ENCODE measurements around the gene CMTM2. TPM values are rescaled to one million over a fixed set of nuclear protein-coding genes. Genes with fewer than 3 reads are reported as not detected.

Gene CMTM2
- total and polyA plus RNA-seq, 9 of the 15 experiments (the other 6 are each of a cell fraction or from before 2014, with no cell fraction given): not detected

DNA sequence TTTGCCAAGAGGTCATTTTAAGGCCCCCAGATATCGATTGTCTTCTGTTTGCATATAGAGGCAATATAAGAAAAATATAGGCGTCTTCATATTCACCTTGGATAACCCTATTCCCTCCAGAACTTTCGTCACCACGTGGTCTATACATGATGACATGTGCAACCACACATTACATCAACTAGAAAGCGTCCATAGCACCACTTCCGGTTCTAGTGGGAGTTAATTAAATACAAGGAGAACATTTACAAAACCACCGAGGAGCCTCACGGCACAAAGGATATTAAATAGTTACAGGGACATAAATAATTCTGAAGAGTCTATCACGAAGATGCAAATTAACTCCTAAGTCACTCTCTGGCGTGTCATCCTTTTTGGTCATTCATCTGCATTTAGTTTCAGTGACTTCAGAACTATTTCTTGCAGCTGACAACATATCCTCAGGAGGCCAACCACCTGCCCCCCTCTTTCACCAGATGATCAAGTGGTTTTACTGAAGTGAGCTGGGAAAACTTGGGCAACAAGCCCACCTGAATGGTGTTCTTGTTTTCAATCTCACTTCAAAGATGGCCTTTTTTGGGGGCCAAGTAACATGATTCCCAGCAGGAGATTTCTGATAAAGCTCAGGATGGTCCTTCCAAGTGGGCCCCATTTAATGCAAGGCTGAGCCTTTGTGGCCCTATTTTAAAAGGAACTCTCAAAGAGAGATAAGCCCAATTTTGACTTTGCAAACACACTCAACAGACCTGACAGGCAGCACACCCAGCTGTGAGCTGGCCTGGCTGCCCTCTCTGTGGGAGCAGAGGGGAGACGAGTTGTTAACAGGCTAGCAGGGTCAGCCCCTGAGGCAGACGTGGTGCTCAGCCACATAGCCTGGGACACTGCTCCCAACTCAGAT, 40.5 kb downstream of the CMTM2 start (continued):
- TF ChIP-seq FOXK1 (CRISPR knock-in tag; IDR thresholded peaks at IDR 0.05; ENCODE audit: borderline replicate concordance): no peak
- TF ChIP-seq, protein P1, sequence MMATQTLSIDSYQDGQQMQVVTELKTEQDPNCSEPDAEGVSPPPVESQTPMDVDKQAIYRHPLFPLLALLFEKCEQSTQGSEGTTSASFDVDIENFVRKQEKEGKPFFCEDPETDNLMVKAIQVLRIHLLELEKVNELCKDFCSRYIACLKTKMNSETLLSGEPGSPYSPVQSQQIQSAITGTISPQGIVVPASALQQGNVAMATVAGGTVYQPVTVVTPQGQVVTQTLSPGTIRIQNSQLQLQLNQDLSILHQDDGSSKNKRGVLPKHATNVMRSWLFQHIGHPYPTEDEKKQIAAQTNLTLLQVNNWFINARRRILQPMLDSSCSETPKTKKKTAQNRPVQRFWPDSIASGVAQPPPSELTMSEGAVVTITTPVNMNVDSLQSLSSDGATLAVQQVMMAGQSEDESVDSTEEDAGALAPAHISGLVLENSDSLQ (IDR thresholded peaks at IDR 0.05): no peak
- TF ChIP-seq PML (IDR thresholded peaks at IDR 0.05; ENCODE audit: low read length): no peak
- no peak for TF ChIP-seq ZNF79 (CRISPR knock-in tag; IDR thresholded peaks at IDR 0.05; ENCODE audit: low read depth)
- no peak for TF ChIP-seq POLR2H (tag; IDR thresholded peaks at IDR 0.05; ENCODE audit: low read depth)
- no peak for TF ChIP-seq ELF4 (CRISPR knock-in tag; IDR thresholded peaks at IDR 0.05)
- TF ChIP-seq MCM5 (IDR thresholded peaks at IDR 0.05; ENCODE audit: low read depth): no peak
- no peak for TF ChIP-seq ZNF76 (CRISPR knock-in tag; IDR thresholded peaks at IDR 0.05; ENCODE audit: borderline replicate concordance)
- TF ChIP-seq, protein P2, sequence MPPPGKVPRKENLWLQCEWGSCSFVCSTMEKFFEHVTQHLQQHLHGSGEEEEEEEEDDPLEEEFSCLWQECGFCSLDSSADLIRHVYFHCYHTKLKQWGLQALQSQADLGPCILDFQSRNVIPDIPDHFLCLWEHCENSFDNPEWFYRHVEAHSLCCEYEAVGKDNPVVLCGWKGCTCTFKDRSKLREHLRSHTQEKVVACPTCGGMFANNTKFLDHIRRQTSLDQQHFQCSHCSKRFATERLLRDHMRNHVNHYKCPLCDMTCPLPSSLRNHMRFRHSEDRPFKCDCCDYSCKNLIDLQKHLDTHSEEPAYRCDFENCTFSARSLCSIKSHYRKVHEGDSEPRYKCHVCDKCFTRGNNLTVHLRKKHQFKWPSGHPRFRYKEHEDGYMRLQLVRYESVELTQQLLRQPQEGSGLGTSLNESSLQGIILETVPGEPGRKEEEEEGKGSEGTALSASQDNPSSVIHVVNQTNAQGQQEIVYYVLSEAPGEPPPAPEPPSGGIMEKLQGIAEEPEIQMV (tag; conservative IDR thresholded peaks at IDR 0.05; ENCODE audit: low read depth): no peak
- TF ChIP-seq KAT2B (IDR thresholded peaks at IDR 0.05; ENCODE audit: low read depth, low read length): no peak
- TF ChIP-seq HDAC2 (IDR thresholded peaks at IDR 0.05): no peak
- TF ChIP-seq TSC22D4 (tag; IDR thresholded peaks at IDR 0.05): no peak
- no peak for TF ChIP-seq PCBP2 (IDR thresholded peaks at IDR 0.05; ENCODE audit: low read depth, low read length, poor library complexity, severe bottlenecking)
- TF ChIP-seq MCM3 (IDR thresholded peaks at IDR 0.05): no peak
- no peak for TF ChIP-seq ZNF707 (CRISPR knock-in tag; conservative IDR thresholded peaks at IDR 0.05)
- TF ChIP-seq CSDE1 (IDR thresholded peaks at IDR 0.05): no peak
- TF ChIP-seq ETV5 (CRISPR knock-in tag; IDR thresholded peaks at IDR 0.05; ENCODE audit: low read depth): no peak
- no peak for TF ChIP-seq TEAD1 (CRISPR knock-in tag; IDR thresholded peaks at IDR 0.05)
- no peak for TF ChIP-seq ZNF444 (CRISPR knock-in tag; IDR thresholded peaks at IDR 0.05)
- TF ChIP-seq ZNF41 (CRISPR knock-in tag; conservative IDR thresholded peaks at IDR 0.05): no peak
- no peak for TF ChIP-seq RBM39 (optimal IDR thresholded peaks at IDR 0.05; ENCODE audit: low read depth, low read length)
- no peak for TF ChIP-seq RNF2 (IDR thresholded peaks at IDR 0.05)
- TF ChIP-seq, protein P3, sequence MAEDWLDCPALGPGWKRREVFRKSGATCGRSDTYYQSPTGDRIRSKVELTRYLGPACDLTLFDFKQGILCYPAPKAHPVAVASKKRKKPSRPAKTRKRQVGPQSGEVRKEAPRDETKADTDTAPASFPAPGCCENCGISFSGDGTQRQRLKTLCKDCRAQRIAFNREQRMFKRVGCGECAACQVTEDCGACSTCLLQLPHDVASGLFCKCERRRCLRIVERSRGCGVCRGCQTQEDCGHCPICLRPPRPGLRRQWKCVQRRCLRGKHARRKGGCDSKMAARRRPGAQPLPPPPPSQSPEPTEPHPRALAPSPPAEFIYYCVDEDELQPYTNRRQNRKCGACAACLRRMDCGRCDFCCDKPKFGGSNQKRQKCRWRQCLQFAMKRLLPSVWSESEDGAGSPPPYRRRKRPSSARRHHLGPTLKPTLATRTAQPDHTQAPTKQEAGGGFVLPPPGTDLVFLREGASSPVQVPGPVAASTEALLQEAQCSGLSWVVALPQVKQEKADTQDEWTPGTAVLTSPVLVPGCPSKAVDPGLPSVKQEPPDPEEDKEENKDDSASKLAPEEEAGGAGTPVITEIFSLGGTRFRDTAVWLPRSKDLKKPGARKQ (CRISPR knock-in tag; IDR thresholded peaks at IDR 0.05): no peak
- TF ChIP-seq ZNF143 (CRISPR knock-in tag; IDR thresholded peaks at IDR 0.05): no peak
- no peak for TF ChIP-seq MTF1 (CRISPR knock-in tag; IDR thresholded peaks at IDR 0.05; ENCODE audit: borderline replicate concordance)
- no peak for TF ChIP-seq STAG1 (CRISPR knock-in tag; IDR thresholded peaks at IDR 0.05; ENCODE audit: borderline replicate concordance)
- TF ChIP-seq SIN3B (IDR thresholded peaks at IDR 0.05; ENCODE audit: low read depth): no peak
- no peak for TF ChIP-seq ZNF785 (CRISPR knock-in tag; IDR thresholded peaks at IDR 0.05)

Data from K562 (cell line).